Measurements from ENCODE around the gene DCLK2. TPM values are rescaled to one million over a fixed set of nuclear protein-coding genes. Genes with fewer than 3 reads are reported as not detected.
"Not testable (repeated sequence)": the region's sequence is repeated elsewhere in the genome, so short reads cannot be mapped to it uniquely, and the experiment has no call there.

The DCLK2 gene
- total RNA-seq, 2 experiments from 2014 or later: 0.07 TPM; not detected in 1

- CTCF ChIA-PET: no interaction called here
- no peaks in the 10 kb centered on the region for H3K4me1 Mint-ChIP-seq
- H3K4me3 Mint-ChIP-seq: no peak overlapping the region
- ATAC-seq (no peak), DNase-seq (no peak)
- H3K27ac Mint-ChIP-seq: no peak overlapping the region
- no peaks in the 10 kb centered on the region for H3K36me3 Mint-ChIP-seq
- H3K27me3 Mint-ChIP-seq: peaks cover 2% of the 10 kb centered on the region
- H3K9me3 Mint-ChIP-seq (ENCODE audit: low read depth): no peaks in the 10 kb centered on the region
These were observed 79.8 kb downstream of the DCLK2 start for GRCh38 chr4:150158041-150158440.

DNA sequence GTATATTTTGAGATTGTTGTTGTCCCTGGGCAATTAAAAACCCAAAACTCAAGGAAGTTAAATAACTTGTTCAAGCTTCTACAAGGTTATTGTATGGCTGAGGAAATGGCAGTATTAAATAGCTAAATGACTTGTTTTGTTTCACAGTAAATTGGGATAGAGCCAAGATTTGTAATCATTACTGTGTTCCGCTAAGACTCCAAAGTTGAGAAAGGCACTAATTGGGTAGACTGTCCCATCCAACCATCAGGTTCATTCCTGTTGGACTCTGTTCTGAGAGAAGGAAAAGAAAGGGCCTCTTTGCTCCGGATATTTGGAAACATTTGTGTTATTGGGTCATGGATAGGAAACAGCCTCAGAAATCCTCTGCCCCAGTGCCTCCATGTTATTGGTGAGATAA lies 82.2 kb downstream of the DCLK2 start:
- H3K27ac Mint-ChIP-seq: no peak overlapping the region
- peaks cover 2% of the 10 kb centered on the region for H3K27me3 Mint-ChIP-seq
- no peaks in the 10 kb centered on the region for H3K36me3 Mint-ChIP-seq
- CTCF ChIA-PET: no interaction called here
- no peaks in the 10 kb centered on the region for H3K9me3 Mint-ChIP-seq (ENCODE audit: low read depth)
- no peak overlapping the region for H3K4me3 Mint-ChIP-seq
- ATAC-seq (no peak), DNase-seq (no peak)
- no peaks in the 10 kb centered on the region for H3K4me1 Mint-ChIP-seq

GRCh38 chr4:150161109-150161508 lies 82.9 kb downstream of the DCLK2 start:
- ATAC-seq: no peak
- Mint-ChIP-seq H3K27me3 (peaks cover 4% of the 10 kb centered on the region), H3K4me3 (no peak overlapping the region), H3K36me3 (no peaks in the 10 kb centered on the region), H3K27ac (no peak overlapping the region), H3K4me1 (no peaks in the 10 kb centered on the region), H3K9me3 (ENCODE audit: low read depth) (no peaks in the 10 kb centered on the region)
- CTCF ChIA-PET: no interaction called here
- no peak for DNase-seq

- H3K27me3 Mint-ChIP-seq; H3K4me3 Mint-ChIP-seq; H3K9me3 Mint-ChIP-seq (ENCODE audit: low read depth); ATAC-seq; H3K27ac Mint-ChIP-seq; DNase-seq; H3K4me1 Mint-ChIP-seq; H3K36me3 Mint-ChIP-seq; CTCF ChIA-PET: not testable (repeated sequence)
These were observed 83.8 kb downstream of the DCLK2 start for GRCh38 chr4:150162020-150162419.

- ATAC-seq: no peak
- peaks cover 2% of the 10 kb centered on the region for H3K27me3 Mint-ChIP-seq
- CTCF ChIA-PET: no interaction called here
These were observed 85.8 kb downstream of the DCLK2 start for GRCh38 chr4:150164055-150164454.

DNA sequence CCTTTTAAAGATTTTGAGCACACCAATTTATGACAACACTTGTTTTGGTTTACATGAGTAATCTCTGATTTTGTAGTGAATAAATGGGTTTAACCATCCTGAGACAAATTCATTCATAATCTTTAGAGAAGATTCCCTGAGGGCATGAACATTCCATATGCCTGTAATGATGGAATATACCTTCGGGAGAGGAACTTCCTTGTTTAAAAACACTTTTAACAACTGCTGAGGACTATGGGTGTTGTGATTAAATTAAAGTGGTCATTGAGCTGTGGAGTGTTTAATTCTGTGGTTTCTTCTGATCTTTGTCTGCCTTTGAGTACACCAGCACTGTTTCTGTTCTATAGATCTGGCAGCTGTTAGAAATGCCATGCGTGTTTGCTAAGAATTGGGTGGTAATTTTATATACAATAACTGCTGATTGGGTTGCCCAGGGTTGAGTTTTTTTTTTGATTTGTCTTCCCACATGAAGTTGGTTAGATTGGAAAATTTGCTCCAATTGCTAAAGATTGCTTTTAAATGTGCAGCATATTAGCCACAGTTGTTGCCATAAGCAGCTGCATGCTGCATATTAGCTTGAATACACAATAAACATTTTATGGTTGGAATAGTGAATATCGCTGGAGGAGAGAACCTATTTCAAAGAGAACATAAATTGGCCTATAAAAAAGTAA lies 86.8 kb downstream of the DCLK2 start:
- H3K27me3 Mint-ChIP-seq: peaks cover 2% of the 10 kb centered on the region
- DNase-seq: no peak
- CTCF ChIA-PET: no interaction called here
- H3K27ac Mint-ChIP-seq: no peak overlapping the region
- H3K4me3 Mint-ChIP-seq: no peak overlapping the region
- H3K4me1 Mint-ChIP-seq: no peaks in the 10 kb centered on the region
- H3K36me3 Mint-ChIP-seq: no peaks in the 10 kb centered on the region
- ATAC-seq: no peak
- no peaks in the 10 kb centered on the region for H3K9me3 Mint-ChIP-seq (ENCODE audit: low read depth)

More at GRCh38 chr4:150164055-150164454, 85.8 kb downstream of the DCLK2 start:
- no peak overlapping the region for H3K4me3 Mint-ChIP-seq
- no peaks in the 10 kb centered on the region for H3K4me1 Mint-ChIP-seq
- DNase-seq: no peak
- H3K27ac Mint-ChIP-seq: no peak overlapping the region
- no peaks in the 10 kb centered on the region for H3K9me3 Mint-ChIP-seq (ENCODE audit: low read depth)
- H3K36me3 Mint-ChIP-seq: no peaks in the 10 kb centered on the region

DNA sequence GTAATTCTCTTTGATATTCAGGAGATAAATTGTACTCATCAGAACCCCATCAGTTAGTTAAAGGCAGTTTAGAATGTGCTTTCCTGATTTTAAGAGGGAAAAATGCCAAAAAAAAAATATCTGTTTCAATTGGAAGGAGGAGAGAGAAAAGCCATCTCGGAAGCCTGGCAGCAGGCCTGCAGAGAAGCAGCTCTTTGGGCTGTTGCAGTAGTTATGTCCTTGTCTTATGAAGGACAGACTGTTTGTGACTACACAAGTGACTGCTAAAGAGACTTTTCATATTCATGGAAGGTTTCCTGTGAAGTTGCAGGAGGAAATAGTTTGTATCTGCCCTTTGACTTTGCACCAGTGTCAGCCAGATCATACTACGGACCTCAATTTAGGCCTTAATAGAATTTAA lies 88.8 kb downstream of the DCLK2 start:
- Mint-ChIP-seq H3K9me3 (ENCODE audit: low read depth) (no peaks in the 10 kb centered on the region), H3K4me1 (no peaks in the 10 kb centered on the region), H3K36me3 (no peaks in the 10 kb centered on the region), H3K4me3 (no peak overlapping the region), H3K27me3 (peaks cover 2% of the 10 kb centered on the region), H3K27ac (no peak overlapping the region)
- CTCF ChIA-PET: no interaction called here
- DNase-seq: no peak
- no peak for ATAC-seq

- H3K27me3 Mint-ChIP-seq: peaks cover 12% of the 10 kb centered on the region
- no peak overlapping the region for H3K4me3 Mint-ChIP-seq
- no peak for DNase-seq
- no peak overlapping the region for H3K27ac Mint-ChIP-seq
- no peaks in the 10 kb centered on the region for H3K9me3 Mint-ChIP-seq (ENCODE audit: low read depth)
- H3K36me3 Mint-ChIP-seq: no peaks in the 10 kb centered on the region
- CTCF ChIA-PET: no interaction called here
- ATAC-seq: no peak
- H3K4me1 Mint-ChIP-seq: no peaks in the 10 kb centered on the region
These were observed 95.2 kb downstream of the DCLK2 start for GRCh38 chr4:150173432-150173861.

DNA sequence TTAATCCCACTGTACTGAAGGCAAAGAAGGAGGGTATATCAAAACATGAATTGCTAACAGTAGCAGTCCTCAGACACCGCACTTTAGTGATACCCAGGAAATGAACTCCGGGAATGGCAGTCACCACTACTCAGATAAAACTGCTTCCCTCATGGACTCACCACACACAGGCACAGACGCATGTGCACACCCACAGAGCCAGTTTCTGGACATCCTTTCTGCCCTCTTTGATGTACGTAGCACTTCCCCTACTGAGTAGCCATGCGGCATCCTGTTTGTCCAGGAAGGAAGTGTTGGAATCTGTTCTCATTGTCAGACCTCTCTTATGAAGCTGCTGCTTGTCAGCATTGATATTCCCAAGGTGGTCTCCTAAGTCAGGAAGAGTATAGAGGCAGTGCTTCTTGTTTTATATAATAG lies 95.7 kb downstream of the DCLK2 start:
- Mint-ChIP-seq H3K36me3 (no peaks in the 10 kb centered on the region), H3K4me1 (no peaks in the 10 kb centered on the region), H3K9me3 (ENCODE audit: low read depth) (no peaks in the 10 kb centered on the region), H3K27ac (no peak overlapping the region), H3K27me3 (peaks cover 16% of the 10 kb centered on the region), H3K4me3 (no peak overlapping the region)
- no peak for DNase-seq
- CTCF ChIA-PET: no interaction called here
- no peak for ATAC-seq

- Mint-ChIP-seq H3K27me3 (peaks cover 19% of the 10 kb centered on the region), H3K4me1 (no peaks in the 10 kb centered on the region), H3K27ac (no peak overlapping the region), H3K9me3 (ENCODE audit: low read depth) (no peaks in the 10 kb centered on the region), H3K36me3 (no peaks in the 10 kb centered on the region), H3K4me3 (no peak overlapping the region)
- CTCF ChIA-PET: no interaction called here
- ATAC-seq (no peak), DNase-seq (no peak)
These were observed 98.3 kb downstream of the DCLK2 start for GRCh38 chr4:150176547-150176946.

- no peak overlapping the region for H3K27ac Mint-ChIP-seq
- no peaks in the 10 kb centered on the region for H3K36me3 Mint-ChIP-seq
- CTCF ChIA-PET: no interaction called here
- no peaks in the 10 kb centered on the region for H3K9me3 Mint-ChIP-seq (ENCODE audit: low read depth)
- no peaks in the 10 kb centered on the region for H3K4me1 Mint-ChIP-seq
- H3K4me3 Mint-ChIP-seq: no peak overlapping the region
- no peak for DNase-seq
- ATAC-seq: no peak
- peaks cover 23% of the 10 kb centered on the region for H3K27me3 Mint-ChIP-seq
These were observed 99.9 kb downstream of the DCLK2 start for GRCh38 chr4:150178161-150178560.

GRCh38 chr4:150181536-150181935 lies 103.3 kb downstream of the DCLK2 start:
- no peaks in the 10 kb centered on the region for H3K4me1 Mint-ChIP-seq
- no peak overlapping the region for H3K27ac Mint-ChIP-seq
- CTCF ChIA-PET: no interaction called here
- H3K9me3 Mint-ChIP-seq (ENCODE audit: low read depth): no peaks in the 10 kb centered on the region
- H3K27me3 Mint-ChIP-seq: peaks cover 23% of the 10 kb centered on the region
- no peak overlapping the region for H3K4me3 Mint-ChIP-seq
- DNase-seq: no peak
- ATAC-seq: no peak
- no peaks in the 10 kb centered on the region for H3K36me3 Mint-ChIP-seq

DNA sequence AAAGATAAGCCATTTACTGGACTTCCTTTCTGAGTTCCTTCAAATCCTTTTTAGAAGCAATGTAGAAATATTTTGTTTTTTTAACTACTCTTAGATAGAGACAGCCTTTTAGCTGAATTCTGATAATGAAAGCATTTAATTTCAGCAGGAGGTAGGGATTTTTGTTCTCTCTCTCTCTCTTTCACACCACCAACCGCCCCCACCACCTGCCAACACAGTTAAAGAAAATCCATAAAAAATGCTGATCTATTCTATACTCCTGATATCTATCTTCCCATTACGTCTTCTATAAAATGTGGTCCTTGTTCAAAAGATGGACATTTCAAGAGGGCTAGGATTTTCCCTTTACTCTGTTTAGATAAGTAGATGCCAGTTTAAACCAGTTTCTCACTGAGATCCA lies 104.5 kb downstream of the DCLK2 start:
- no peak for DNase-seq
- CTCF ChIA-PET: no interaction called here
- ATAC-seq: no peak
- no peak overlapping the region for H3K27ac Mint-ChIP-seq
- no peak overlapping the region for H3K4me3 Mint-ChIP-seq
- no peaks in the 10 kb centered on the region for H3K4me1 Mint-ChIP-seq
- no peaks in the 10 kb centered on the region for H3K9me3 Mint-ChIP-seq (ENCODE audit: low read depth)
- no peaks in the 10 kb centered on the region for H3K36me3 Mint-ChIP-seq
- H3K27me3 Mint-ChIP-seq: peaks cover 18% of the 10 kb centered on the region

- CTCF ChIA-PET; H3K4me3 Mint-ChIP-seq; H3K9me3 Mint-ChIP-seq (ENCODE audit: low read depth); ATAC-seq; H3K27ac Mint-ChIP-seq; DNase-seq; H3K36me3 Mint-ChIP-seq; H3K4me1 Mint-ChIP-seq: not testable (repeated sequence)
- H3K27me3 Mint-ChIP-seq: peaks cover 11% of the 10 kb centered on the region
These were observed 106.8 kb downstream of the DCLK2 start for GRCh38 chr4:150185033-150185432.

DNA sequence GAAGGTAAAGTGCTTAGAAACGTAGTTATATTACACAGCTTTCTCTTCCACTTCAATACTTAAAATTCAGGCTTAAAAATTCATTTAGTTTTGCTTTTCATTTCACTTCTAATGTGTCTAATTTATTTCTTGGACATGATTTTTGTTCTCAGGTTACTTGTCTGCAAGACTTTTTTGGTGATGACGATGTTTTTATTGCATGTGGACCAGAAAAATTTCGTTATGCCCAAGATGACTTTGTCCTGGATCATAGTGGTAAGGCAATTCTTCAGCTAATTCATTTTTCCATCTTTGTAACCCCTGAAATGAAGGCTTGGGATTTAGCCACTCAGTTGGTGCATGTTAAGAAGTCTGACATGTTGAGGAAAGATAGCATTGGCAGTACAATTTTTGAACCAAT lies 114.7 kb downstream of the DCLK2 start:
- no peaks in the 10 kb centered on the region for H3K36me3 Mint-ChIP-seq
- no peaks in the 10 kb centered on the region for H3K4me1 Mint-ChIP-seq
- no peak overlapping the region for H3K4me3 Mint-ChIP-seq
- DNase-seq (no peak), ATAC-seq (no peak)
- CTCF ChIA-PET: no interaction called here
- H3K27me3 Mint-ChIP-seq: no peaks in the 10 kb centered on the region
- no peaks in the 10 kb centered on the region for H3K9me3 Mint-ChIP-seq (ENCODE audit: low read depth)
- H3K27ac Mint-ChIP-seq: no peak overlapping the region

Measured in activated CD8-positive, alpha-beta memory T cell treated with anti-CD3 and anti-CD28 coated beads, Interleukin-2, amount 10 ng/mL, durations not matched to agents 7 days and 5 days (primary cell).